Activated CD4-positive, alpha-beta T cell treated with anti-CD3 and anti-CD28 coated beads, Interleukin-2, amount 10 ng/mL, durations not matched to agents 24 days and 14 days (primary cell): ENCODE data around the gene FIP1L1. TPM values are rescaled to one million over a fixed set of nuclear protein-coding genes. Genes with fewer than 3 reads are reported as not detected.

Source experiments
- DNase-seq: peaks from one replicate; pipeline ENCODE4 v3.0.0; 2022
- H3K27ac Mint-ChIP-seq: one replicate; pipeline ENCODE4 v1.8.0; 2022; ENCODE audit warnings: mild to moderate bottlenecking, mixed read lengths
- H3K27me3 Mint-ChIP-seq: one replicate; pipeline ENCODE4 v1.8.0; 2022; ENCODE audit warnings: mixed read lengths
- H3K36me3 Mint-ChIP-seq: one replicate; pipeline ENCODE4 v1.8.0; 2022; ENCODE audit warnings: low read depth, mild to moderate bottlenecking, mixed read lengths
- H3K4me1 Mint-ChIP-seq: one replicate; pipeline ENCODE4 v1.8.0; 2021; ENCODE audit warnings: mixed read lengths
- H3K4me3 Mint-ChIP-seq: one replicate; pipeline ENCODE4 v1.8.0; 2022; ENCODE audit warnings: mild to moderate bottlenecking, moderate library complexity, mixed read lengths
- H3K9me3 Mint-ChIP-seq: one replicate; pipeline ENCODE4 v1.8.0; 2021; ENCODE audit warnings: mixed read lengths
- intact Hi-C: fragments of 100-400 bp; cut with micrococcal nuclease; formaldehyde crosslinking; loops from one replicate; pipeline ENCODE4 v1.15.1; 2023
- total RNA-seq: library from RNA; stranded (reverse); gene quantifications from 2 replicates; pipeline ENCODE4 v1.2.3, GENCODE V29; 2022

FIP1L1 gene
- total RNA-seq, 1 donor from 2014 or later: 111 TPM

DNA sequence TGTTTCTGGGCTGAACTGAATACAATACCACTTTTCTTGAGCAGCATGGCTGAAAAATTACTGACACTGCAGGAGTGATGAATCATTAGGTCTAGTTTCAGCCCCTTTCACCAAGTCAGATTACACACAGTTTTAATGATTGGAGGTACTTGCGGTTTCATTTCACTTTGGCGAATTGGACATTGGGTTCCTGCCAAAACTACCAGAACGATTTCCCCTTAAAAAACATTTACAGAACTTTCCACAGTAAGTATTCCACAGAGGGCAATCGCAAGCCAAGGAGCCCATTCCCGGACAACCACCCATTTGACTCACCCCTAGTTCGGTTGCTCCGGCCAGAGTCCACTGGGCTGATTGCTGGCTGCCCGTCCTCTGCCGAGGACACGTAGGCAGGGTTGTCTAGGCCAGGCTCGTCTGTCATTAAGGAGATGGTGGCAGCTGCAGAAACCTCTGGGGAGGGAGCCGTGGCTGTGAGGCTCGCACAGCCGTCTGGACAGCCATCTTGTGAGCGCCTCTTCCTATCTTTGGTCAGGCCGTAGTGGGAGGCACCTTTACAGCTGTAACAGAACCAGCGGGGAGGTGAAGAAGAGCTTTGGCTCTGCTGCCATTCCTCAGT is 130.3 kb downstream of the FIP1L1 start:
- H3K27ac Mint-ChIP-seq: no peak overlapping the region
- no peak overlapping the region for H3K4me3 Mint-ChIP-seq
- no peak for DNase-seq
- H3K4me1 Mint-ChIP-seq: no peaks in the 10 kb centered on the region
- intact Hi-C loops: no loop called here
- H3K9me3 Mint-ChIP-seq: no peaks in the 10 kb centered on the region
- H3K27me3 Mint-ChIP-seq: peaks cover 6% of the 10 kb centered on the region
- no peaks in the 10 kb centered on the region for H3K36me3 Mint-ChIP-seq

DNA sequence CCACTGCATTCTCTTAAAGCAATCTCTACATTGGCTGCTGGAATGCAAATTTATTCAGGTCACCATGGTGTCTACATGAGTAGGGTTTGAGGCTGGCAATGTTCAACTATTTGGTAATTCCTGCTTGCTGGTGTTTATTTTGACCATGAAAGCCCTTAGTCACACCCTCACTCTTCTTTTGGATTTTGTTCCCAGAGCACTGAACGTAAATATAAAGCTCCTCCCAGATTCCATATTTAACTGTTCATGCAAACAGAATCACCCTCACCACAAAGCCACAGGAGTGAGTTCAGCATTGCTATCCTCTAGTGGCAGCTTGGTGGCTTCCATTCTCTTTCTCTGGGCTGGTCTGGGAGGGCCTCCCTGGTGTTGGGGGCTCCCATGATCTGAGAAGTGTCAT is 131.0 kb downstream of the FIP1L1 start:
- Mint-ChIP-seq H3K27ac (no peak overlapping the region), H3K36me3 (no peaks in the 10 kb centered on the region), H3K4me3 (no peak overlapping the region), H3K27me3 (peaks cover 6% of the 10 kb centered on the region), H3K4me1 (no peaks in the 10 kb centered on the region), H3K9me3 (no peaks in the 10 kb centered on the region)
- intact Hi-C loops: no loop called here
- DNase-seq: no peak

DNA sequence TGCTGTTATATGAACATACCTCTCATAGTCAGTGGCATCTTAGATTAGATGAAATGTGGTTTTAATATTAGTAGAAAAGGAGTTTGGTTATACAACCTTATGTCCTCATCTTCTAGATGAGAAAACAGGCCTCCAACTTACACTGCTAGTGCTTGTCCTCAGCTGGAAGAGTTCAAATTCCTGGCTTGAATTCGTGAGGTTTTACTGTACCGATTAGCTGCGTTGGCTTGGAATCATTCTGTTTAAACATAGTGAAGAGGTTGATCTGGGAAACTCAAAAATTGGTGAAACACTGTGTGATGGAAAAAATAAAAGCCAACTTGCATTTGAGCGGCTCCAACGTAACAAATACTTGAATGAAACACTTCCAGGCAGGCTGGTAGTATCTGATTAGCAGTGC is 132.9 kb downstream of the FIP1L1 start:
- DNase-seq: no peak
- no peaks in the 10 kb centered on the region for H3K9me3 Mint-ChIP-seq
- H3K4me1 Mint-ChIP-seq: no peaks in the 10 kb centered on the region
- intact Hi-C loops: no loop called here
- peaks cover 6% of the 10 kb centered on the region for H3K27me3 Mint-ChIP-seq
- H3K36me3 Mint-ChIP-seq: no peaks in the 10 kb centered on the region
- H3K4me3 Mint-ChIP-seq: no peak overlapping the region
- H3K27ac Mint-ChIP-seq: no peak overlapping the region

Other genes with a start within 250 kb of the FIP1L1 start
- 35.0 and 39.9 TPM in 2 replicates for gene SCFD2, start 11.6 kb upstream of the FIP1L1 start, total RNA-seq
- not detected in 2 replicates for gene LNX1, start 213.8 kb downstream of the FIP1L1 start, total RNA-seq